H9 (cell line): ENCODE data around the gene KLHL18. TPM values are rescaled to one million over a fixed set of nuclear protein-coding genes. Genes with fewer than 3 reads are reported as not detected.

Source experiments
- DNase-seq: peaks from one replicate; pipeline ENCODE4 v3.0.0-alpha.2; 2017
- H2AFZ ChIP-seq: one replicate; pipeline ENCODE4 v1.6.1; 2013; ENCODE audit warnings: mild to moderate bottlenecking, low read length, control low read depth, moderate library complexity
- H2AK5ac ChIP-seq: 2 replicates; pipeline ENCODE4 v1.6.1; 2013; ENCODE audit warnings: low read length, control low read depth, mixed read lengths; ENCODE audit not compliant: insufficient read length
- H2BK120ac ChIP-seq: one replicate; pipeline ENCODE4 v1.6.1; 2013; ENCODE audit warnings: low read depth, mild to moderate bottlenecking, low read length, control low read depth, inconsistent platforms; ENCODE audit not compliant: poor library complexity, severe bottlenecking
- H2BK12ac ChIP-seq: 2 replicates; pipeline ENCODE4 v1.6.1; 2013; ENCODE audit warnings: low read length, control low read depth, mixed read lengths, low read depth; ENCODE audit not compliant: insufficient read length
- H2BK15ac ChIP-seq: 2 replicates; pipeline ENCODE4 v1.6.1; 2013; ENCODE audit warnings: low read depth, low read length, control low read depth
- H2BK20ac ChIP-seq: one replicate; pipeline ENCODE4 v1.6.1; 2013; ENCODE audit warnings: low read depth, mild to moderate bottlenecking, low read length, control low read depth, inconsistent platforms; ENCODE audit not compliant: poor library complexity, severe bottlenecking
- H2BK5ac ChIP-seq: 2 replicates; pipeline ENCODE4 v1.6.1; 2013; ENCODE audit warnings: low read length, control low read depth, mixed read lengths; ENCODE audit not compliant: insufficient read length
- H3K14ac ChIP-seq: 2 replicates; pipeline ENCODE4 v1.6.1; 2013; ENCODE audit warnings: low read length, control low read depth; ENCODE audit not compliant: insufficient read depth
- H3K18ac ChIP-seq: 2 replicates; pipeline ENCODE4 v1.6.1; 2013; ENCODE audit warnings: low read depth, mild to moderate bottlenecking, mixed read lengths, low read length, control low read depth; ENCODE audit not compliant: insufficient read length
- H3K23ac ChIP-seq: 2 replicates; pipeline ENCODE4 v1.6.1; 2013; ENCODE audit warnings: low read length, control low read depth, mixed read lengths, low read depth; ENCODE audit not compliant: insufficient read length
- H3K23me2 ChIP-seq: 2 replicates; pipeline ENCODE4 v1.6.1; 2013; ENCODE audit warnings: low read depth, mild to moderate bottlenecking, mixed read lengths, low read length, control low read depth; ENCODE audit not compliant: insufficient read length, poor library complexity, severe bottlenecking
- H3K27ac ChIP-seq: 2 replicates; pipeline ENCODE4 v1.5.1; 2013; ENCODE audit warnings: low read length, control low read depth, mixed read lengths, low read depth; ENCODE audit not compliant: insufficient read length
- H3K27me3 ChIP-seq: 2 replicates; pipeline ENCODE4 v1.6.1; 2013; ENCODE audit warnings: low read length, control low read depth, inconsistent platforms; ENCODE audit not compliant: insufficient read depth
- H3K4ac ChIP-seq: 2 replicates; pipeline ENCODE4 v1.6.1; 2013; ENCODE audit warnings: low read depth, mild to moderate bottlenecking, control low read depth, inconsistent platforms, low read length, moderate library complexity
- H3K4me1 ChIP-seq: 2 replicates; pipeline ENCODE4 v1.6.1; 2013; ENCODE audit warnings: low read length, control low read depth, inconsistent platforms; ENCODE audit not compliant: insufficient read depth
- H3K4me2 ChIP-seq: 2 replicates; pipeline ENCODE4 v1.6.1; 2013; ENCODE audit warnings: low read length, control low read depth, mixed read lengths; ENCODE audit not compliant: insufficient read length, insufficient read depth
- H3K56ac ChIP-seq: 2 replicates; pipeline ENCODE4 v1.6.1; 2013; ENCODE audit warnings: low read depth, mild to moderate bottlenecking, mixed read lengths, low read length, control low read depth; ENCODE audit not compliant: insufficient read length
- H3K79me1 ChIP-seq: 2 replicates; pipeline ENCODE4 v1.6.1; 2013; ENCODE audit warnings: low read depth, mild to moderate bottlenecking, moderate library complexity, low read length, control low read depth, inconsistent platforms; ENCODE audit not compliant: insufficient read depth, poor library complexity, severe bottlenecking
- H3K79me2 ChIP-seq: 2 replicates; pipeline ENCODE4 v1.6.1; 2013; ENCODE audit warnings: low read length, control low read depth, inconsistent platforms; ENCODE audit not compliant: insufficient read depth
- H3K9ac ChIP-seq: 2 replicates; pipeline ENCODE4 v1.6.1; 2013; ENCODE audit warnings: low read length, control low read depth, mixed read lengths; ENCODE audit not compliant: insufficient read length; ENCODE audit errors: extremely low read depth
- H3K9me3 ChIP-seq: one replicate; pipeline ENCODE4 v1.6.1; 2013; ENCODE audit warnings: low read depth, low read length, inconsistent platforms; ENCODE audit not compliant: control insufficient read depth
- H3T11ph ChIP-seq: one replicate; pipeline ENCODE4 v1.6.1; 2013; ENCODE audit warnings: mild to moderate bottlenecking, low read length, control low read depth, inconsistent platforms
- H4K20me1 ChIP-seq: one replicate; pipeline ENCODE4 v1.6.1; 2013; ENCODE audit not compliant: control insufficient read depth, insufficient read length, insufficient read depth
- H4K5ac ChIP-seq: 2 replicates; pipeline ENCODE4 v1.6.1; 2013; ENCODE audit warnings: low read depth, mild to moderate bottlenecking, mixed read lengths, low read length, control low read depth; ENCODE audit not compliant: insufficient read length
- H4K8ac ChIP-seq: replicated peaks from 2 replicates; pipeline ENCODE4 v1.6.1; 2013; ENCODE audit warnings: low read length, control low read depth, mixed read lengths, low read depth; ENCODE audit not compliant: insufficient read length
- H4K91ac ChIP-seq: 2 replicates; pipeline ENCODE4 v1.6.1; 2013; ENCODE audit warnings: low read depth, mild to moderate bottlenecking, moderate library complexity, mixed read lengths, low read length, control low read depth; ENCODE audit not compliant: insufficient read length
- H3K27ac Mint-ChIP-seq, 3 experiments: 2 replicates in 2 of 3; 3 replicates in 1 of 3; pipeline ENCODE4 v1.8.0; 2020 to 2021; ENCODE audit warnings: mixed read lengths in 3 of 3, mild to moderate bottlenecking in 1 of 3, moderate library complexity in 1 of 3
- H3K27me3 Mint-ChIP-seq: 2 replicates; pipeline ENCODE4 v1.8.0; 2021; ENCODE audit warnings: low read depth, mild to moderate bottlenecking, moderate library complexity, mixed read lengths
- H3K36me3 Mint-ChIP-seq, 3 experiments: 2 replicates in 2 of 3; 3 replicates in 1 of 3; pipeline ENCODE4 v1.8.0; 2020 to 2021; ENCODE audit warnings: low read depth in 3 of 3, mixed read lengths in 3 of 3; ENCODE audit not compliant: insufficient read depth in 1 of 3
- H3K4me1 Mint-ChIP-seq, 2 experiments: 2 replicates each; pipeline ENCODE4 v1.8.0; 2020; ENCODE audit warnings: mixed read lengths in 2 of 2
- H3K4me3 Mint-ChIP-seq, 2 experiments: 2 replicates in 1 of 2; 3 replicates in 1 of 2; pipeline ENCODE4 v1.8.0; 2020 to 2021; ENCODE audit warnings: mild to moderate bottlenecking in 2 of 2, mixed read lengths in 2 of 2, moderate library complexity in 1 of 2
- H3K9me3 Mint-ChIP-seq, 2 experiments: 2 replicates in 1 of 2; 3 replicates in 1 of 2; pipeline ENCODE4 v1.8.0; 2020; ENCODE audit warnings: mild to moderate bottlenecking in 2 of 2, mixed read lengths in 2 of 2, moderate library complexity in 1 of 2
- WGBS: extraction: QIAGEN DNeasy Blood & Tissue Kit; methylation state at CpG from one replicate; pipeline ENCODE4 v1.1.7; 2013; ENCODE audit warnings: missing lambda C conversion rate, low lambda C conversion rate, mixed read lengths; ENCODE audit not compliant: insufficient read length; ENCODE audit errors: extremely low coverage; 5-methylcytosine and 5-hydroxymethylcytosine counted together
- total RNA-seq: library from RNA; stranded (reverse); gene quantifications from 2 replicates; pipeline ENCODE4 v1.2.1, GENCODE V29; 2021
- TF ChIP-seq, protein P1 (sequence below): fragments of 200-600 bp; sonication (generic); conservative IDR thresholded peaks from 3 replicates; pipeline ENCODE4 v1.8.0; 2021; ENCODE audit warnings: antibody characterized with exemption, mild to moderate bottlenecking

Gene KLHL18
- total RNA-seq, 1 experiment from 2014 or later = 55.3 TPM

- Histone ChIP-seq H2AK5ac (no peak overlapping the region), H4K91ac (no peak overlapping the region), H3K4ac (no peak overlapping the region), H3K14ac (no peak overlapping the region), H2AFZ (no peak overlapping the region), H4K8ac (no peak overlapping the region), H4K5ac (no peak overlapping the region), H2BK120ac (no peak overlapping the region), H4K20me1 (no peaks in the 10 kb centered on the region), H3K23me2 (no peaks in the 10 kb centered on the region), H2BK5ac (no peak overlapping the region), H2BK20ac (no peak overlapping the region), H3K4me1 (no peaks in the 10 kb centered on the region), H3K9me3 (no peaks in the 10 kb centered on the region), H3K79me2 (no peaks in the 10 kb centered on the region), H3K9ac (no peak overlapping the region), H3K23ac (no peak overlapping the region), H3K27ac (no peak overlapping the region), H3T11ph (no peak overlapping the region), H3K79me1 (no peaks in the 10 kb centered on the region), H3K56ac (no peak overlapping the region), H3K4me2 (no peak overlapping the region), H3K18ac (no peak overlapping the region), H2BK12ac (no peak overlapping the region), H3K27me3 (no peaks in the 10 kb centered on the region), H2BK15ac (no peak overlapping the region)
- Mint-ChIP-seq H3K9me3 (no peaks in the 10 kb centered on the region), H3K27ac (no peak overlapping the region), H3K27me3 (no peaks in the 10 kb centered on the region; the same call in 1 of the 2 replicates), H3K36me3 (no peaks in the 10 kb centered on the region), H3K4me3 (no peak overlapping the region), H3K4me1 (no peaks in the 10 kb centered on the region)
- no CpG with 5 or more reads among the region's 10 CpGs for WGBS
- TF ChIP-seq, protein P1, sequence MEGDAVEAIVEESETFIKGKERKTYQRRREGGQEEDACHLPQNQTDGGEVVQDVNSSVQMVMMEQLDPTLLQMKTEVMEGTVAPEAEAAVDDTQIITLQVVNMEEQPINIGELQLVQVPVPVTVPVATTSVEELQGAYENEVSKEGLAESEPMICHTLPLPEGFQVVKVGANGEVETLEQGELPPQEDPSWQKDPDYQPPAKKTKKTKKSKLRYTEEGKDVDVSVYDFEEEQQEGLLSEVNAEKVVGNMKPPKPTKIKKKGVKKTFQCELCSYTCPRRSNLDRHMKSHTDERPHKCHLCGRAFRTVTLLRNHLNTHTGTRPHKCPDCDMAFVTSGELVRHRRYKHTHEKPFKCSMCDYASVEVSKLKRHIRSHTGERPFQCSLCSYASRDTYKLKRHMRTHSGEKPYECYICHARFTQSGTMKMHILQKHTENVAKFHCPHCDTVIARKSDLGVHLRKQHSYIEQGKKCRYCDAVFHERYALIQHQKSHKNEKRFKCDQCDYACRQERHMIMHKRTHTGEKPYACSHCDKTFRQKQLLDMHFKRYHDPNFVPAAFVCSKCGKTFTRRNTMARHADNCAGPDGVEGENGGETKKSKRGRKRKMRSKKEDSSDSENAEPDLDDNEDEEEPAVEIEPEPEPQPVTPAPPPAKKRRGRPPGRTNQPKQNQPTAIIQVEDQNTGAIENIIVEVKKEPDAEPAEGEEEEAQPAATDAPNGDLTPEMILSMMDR = no peak
- no peak for DNase-seq
Observed at GRCh38 chr3:47244531-47245100, 38.1 kb upstream of the KLHL18 start.
